Cardiac fibroblast (primary cell): ENCODE measurements around the gene PMPCA.

Source experiments
- DNase-seq, 2 donors: peaks; one replicate each; pipeline versions ENCODE4 v3.0.0 to v3.0.0-alpha.2; 2010; ENCODE audit warnings: low read depth in 2 of 2
- H3K4me3 ChIP-seq, 2 donors: replicated peaks in 1 of 2; 1 replicate in 1 of 2; 2 replicates in 1 of 2; pipeline ENCODE4 v1.5.1; 2011; ENCODE audit warnings: low read depth in 2 of 2, low read length in 2 of 2, mild to moderate bottlenecking in 2 of 2, moderate library complexity in 1 of 2
- CTCF ChIP-seq: IDR thresholded peaks from one replicate; pipeline ENCODE4 v1.5.1; 2011; ENCODE audit warnings: low read depth, mild to moderate bottlenecking, low read length, inconsistent platforms

The PMPCA gene

GRCh38 chr9:136416427-136416826, 6.0 kb downstream of the PMPCA start:
- no peak overlapping the region for H3K4me3 ChIP-seq
- no peak for DNase-seq
- no peak for TF ChIP-seq CTCF

- no peak for DNase-seq
- no peak for TF ChIP-seq CTCF
- H3K4me3 ChIP-seq: no peak overlapping the region
Observed at GRCh38 chr9:136416914-136417313, 6.5 kb downstream of the PMPCA start.

- DNase-seq: no peak
- no peak overlapping the region for H3K4me3 ChIP-seq
- no peak for TF ChIP-seq CTCF
Observed at GRCh38 chr9:136418182-136419091, 8.0 kb downstream of the PMPCA start.

- DNase-seq: no peak
- H3K4me3 ChIP-seq: no peak overlapping the region
- TF ChIP-seq CTCF: no peak
Observed at GRCh38 chr9:136419092-136419420, 8.6 kb downstream of the PMPCA start.

- DNase-seq: no peak
- no peak overlapping the region for H3K4me3 ChIP-seq
- no peak for TF ChIP-seq CTCF
Observed at GRCh38 chr9:136421791-136422190, 11.3 kb downstream of the PMPCA start.

GRCh38 chr9:136422876-136423275, 12.4 kb downstream of the PMPCA start:
- TF ChIP-seq CTCF: no peak

More at GRCh38 chr9:136422876-136423275, 12.4 kb downstream of the PMPCA start:
- DNase-seq: no peak
- H3K4me3 ChIP-seq: no peak overlapping the region
